ENCODE measurements around the gene MTMR12. TPM values are rescaled to one million over a fixed set of nuclear protein-coding genes. Genes with fewer than 3 reads are reported as not detected.
"Not testable (repeated sequence)": the region's sequence is repeated elsewhere in the genome, so short reads cannot be mapped to it uniquely, and the experiment has no call there.

The MTMR12 gene
- total RNA-seq, 1 donor from 2014 or later: 41.3 TPM

- Histone ChIP-seq H3K4me1 (peaks cover 3% of the 10 kb centered on the region), H3K9me3 (no peaks in the 10 kb centered on the region), H3K4me3 (no peak overlapping the region), H3K27me3 (no peaks in the 10 kb centered on the region), H3K36me3 (no peaks in the 10 kb centered on the region), H3K27ac (no peak overlapping the region)
- intact Hi-C loops (cut with DNase I): no loop called here
- DNase-seq: no peak
- no peak for TF ChIP-seq CTCF (IDR thresholded peaks at IDR 0.05)
- ATAC-seq: no peak
Observed at GRCh38 chr5:32285510-32286138, 27.1 kb downstream of the MTMR12 start.

GRCh38 chr5:32283539-32284377 is 29.0 kb downstream of the MTMR12 start:
- DNase-seq (no peak), ATAC-seq (peak; percentile 72)
- TF ChIP-seq CTCF (IDR thresholded peaks at IDR 0.05): no peak
- Histone ChIP-seq H3K36me3 (no peaks in the 10 kb centered on the region), H3K4me1 (peaks cover 3% of the 10 kb centered on the region), H3K9me3 (no peaks in the 10 kb centered on the region), H3K27me3 (no peaks in the 10 kb centered on the region), H3K27ac (no peak overlapping the region), H3K4me3 (no peak overlapping the region)
- intact Hi-C loops (cut with DNase I): no loop called here

- DNase-seq: no peak
- Histone ChIP-seq H3K36me3 (no peaks in the 10 kb centered on the region), H3K4me1 (peaks cover 3% of the 10 kb centered on the region), H3K27ac (no peak overlapping the region), H3K27me3 (no peaks in the 10 kb centered on the region), H3K9me3 (no peaks in the 10 kb centered on the region), H3K4me3 (no peak overlapping the region)
- no peak for ATAC-seq
- TF ChIP-seq CTCF (IDR thresholded peaks at IDR 0.05): no peak
- intact Hi-C loops (cut with DNase I): no loop called here
Observed at GRCh38 chr5:32283061-32283460, 29.7 kb downstream of the MTMR12 start.

GRCh38 chr5:32282633-32283032 is 30.1 kb downstream of the MTMR12 start:
- H3K9me3 ChIP-seq: no peaks in the 10 kb centered on the region
- no peak overlapping the region for H3K4me3 ChIP-seq
- H3K36me3 ChIP-seq: no peaks in the 10 kb centered on the region
- H3K4me1 ChIP-seq: peaks cover 3% of the 10 kb centered on the region
- DNase-seq (no peak), ATAC-seq (no peak)
- intact Hi-C loops (cut with DNase I): no loop called here
- no peak overlapping the region for H3K27ac ChIP-seq
- no peaks in the 10 kb centered on the region for H3K27me3 ChIP-seq
- TF ChIP-seq CTCF (IDR thresholded peaks at IDR 0.05): no peak

- H3K27ac ChIP-seq: not testable (repeated sequence)
Observed at GRCh38 chr5:32281378-32282133, 31.2 kb downstream of the MTMR12 start.

GRCh38 chr5:32280656-32281081 is 32.1 kb downstream of the MTMR12 start:
- no peaks in the 10 kb centered on the region for H3K27me3 ChIP-seq
- H3K36me3 ChIP-seq: no peaks in the 10 kb centered on the region
- TF ChIP-seq CTCF (IDR thresholded peaks at IDR 0.05): no peak
- H3K9me3 ChIP-seq: no peaks in the 10 kb centered on the region
- H3K4me1 ChIP-seq: peaks cover 17% of the 10 kb centered on the region
- DNase-seq (no peak), ATAC-seq (no peak)
- intact Hi-C loops (cut with DNase I): no loop called here
- H3K4me3 ChIP-seq: no peak overlapping the region
- no peak overlapping the region for H3K27ac ChIP-seq

More at GRCh38 chr5:32281378-32282133, 31.2 kb downstream of the MTMR12 start:
- H3K9me3 ChIP-seq; ATAC-seq; intact Hi-C loops (cut with DNase I); H3K27me3 ChIP-seq; DNase-seq; H3K4me3 ChIP-seq; H3K4me1 ChIP-seq; H3K36me3 ChIP-seq: not testable (repeated sequence)

All from upper lobe of right lung (tissue), 1 donor.